ENCODE results near the gene BMPR1B.

BMPR1B gene

GRCh38 chr4:95158045-95158444 lies 400.3 kb downstream of the BMPR1B start:
- no peak for DNase-seq (ENCODE audit: low read depth in 1 of 2, low spot score in 1 of 2)
- Histone ChIP-seq H3K4me3 (replicated peaks; ENCODE audit: insufficient read depth, low read length) (no peak overlapping the region), H3K27ac (replicated peaks) (no peak overlapping the region), H3K27me3 (ENCODE audit: insufficient read depth, poor library complexity, severe bottlenecking) (no peaks in the 10 kb centered on the region)
- TF ChIP-seq CTCF (IDR thresholded peaks at IDR 0.05; ENCODE audit: insufficient read depth, low read length) (no peak), REST (IDR thresholded peaks at IDR 0.05; ENCODE audit: insufficient replicate concordance, low read depth) (no peak), SPI1 (IDR thresholded peaks at IDR 0.05; ENCODE audit: borderline replicate concordance, low read depth) (no peak), POLR2AphosphoS5 (IDR thresholded peaks at IDR 0.05; ENCODE audit: low read depth) (no peak), GABPA (IDR thresholded peaks at IDR 0.05; ENCODE audit: low read depth) (no peak)

GRCh38 chr4:95158626-95159025 lies 400.9 kb downstream of the BMPR1B start:
- TF ChIP-seq SPI1 (IDR thresholded peaks at IDR 0.05; ENCODE audit: borderline replicate concordance, low read depth), result no peak
- TF ChIP-seq REST (IDR thresholded peaks at IDR 0.05; ENCODE audit: insufficient replicate concordance, low read depth), result no peak
- TF ChIP-seq POLR2AphosphoS5 (IDR thresholded peaks at IDR 0.05; ENCODE audit: low read depth), result no peak
- TF ChIP-seq GABPA (IDR thresholded peaks at IDR 0.05; ENCODE audit: low read depth), result no peak
- TF ChIP-seq CTCF (IDR thresholded peaks at IDR 0.05; ENCODE audit: insufficient read depth, low read length), result no peak
- DNase-seq (ENCODE audit: low read depth in 1 of 2, low spot score in 1 of 2), result no peak
- H3K27ac ChIP-seq (replicated peaks), result no peak overlapping the region
- no peak overlapping the region for H3K4me3 ChIP-seq (replicated peaks; ENCODE audit: insufficient read depth, low read length)
- no peaks in the 10 kb centered on the region for H3K27me3 ChIP-seq (ENCODE audit: insufficient read depth, poor library complexity, severe bottlenecking)

- TF ChIP-seq REST (IDR thresholded peaks at IDR 0.05; ENCODE audit: insufficient replicate concordance, low read depth), result no peak
- no peak for TF ChIP-seq SPI1 (IDR thresholded peaks at IDR 0.05; ENCODE audit: borderline replicate concordance, low read depth)
- TF ChIP-seq POLR2AphosphoS5 (IDR thresholded peaks at IDR 0.05; ENCODE audit: low read depth), result no peak
- TF ChIP-seq CTCF (IDR thresholded peaks at IDR 0.05; ENCODE audit: insufficient read depth, low read length), result no peak
- TF ChIP-seq GABPA (IDR thresholded peaks at IDR 0.05; ENCODE audit: low read depth), result no peak
- no peaks in the 10 kb centered on the region for H3K27me3 ChIP-seq (ENCODE audit: insufficient read depth, poor library complexity, severe bottlenecking)
- H3K27ac ChIP-seq (replicated peaks), result no peak overlapping the region
- no peak for DNase-seq (ENCODE audit: low read depth in 1 of 2, low spot score in 1 of 2)
- no peak overlapping the region for H3K4me3 ChIP-seq (replicated peaks; ENCODE audit: insufficient read depth, low read length)
Measured at GRCh38 chr4:95159384-95159783, 401.6 kb downstream of the BMPR1B start.

Data from HL-60 (cell line).